ENCODE data around the gene PLPP4.
"Not testable (repeated sequence)": the region's sequence is repeated elsewhere in the genome, so short reads cannot be mapped to it uniquely, and the experiment has no call there.

Gene PLPP4

DNA sequence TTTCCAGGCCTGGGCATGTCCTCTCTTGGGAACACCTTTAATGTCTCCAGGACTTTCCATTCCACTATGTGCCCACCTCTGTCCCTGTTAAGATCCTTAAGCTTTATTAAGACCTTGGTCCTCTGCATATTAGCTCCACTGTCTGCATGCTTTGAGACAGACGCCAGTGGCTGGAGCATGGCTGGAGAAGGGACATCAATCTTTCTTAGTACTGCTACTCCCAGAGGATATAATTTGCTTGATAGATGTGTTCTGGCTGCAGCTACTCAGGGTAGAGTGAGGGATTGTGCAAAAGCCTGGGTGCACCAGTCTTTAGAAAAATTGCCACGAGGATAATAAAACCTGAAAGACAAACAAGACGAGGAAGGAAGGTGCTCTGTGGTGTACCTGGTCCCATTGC lies 42.9 kb downstream of the PLPP4 start:
- POLR2A ChIA-PET: no interaction called here
- CTCF ChIA-PET: interaction anchor here (1.2 to 1.4 kb wide), 2 partner anchors 15 to 76 kb away, joined by 3 to 6 read pairs; no protein-coding TSS in a partner anchor
- DNase-seq (ENCODE audit: extremely low spot score): no peak
- TF ChIP-seq, protein P1, sequence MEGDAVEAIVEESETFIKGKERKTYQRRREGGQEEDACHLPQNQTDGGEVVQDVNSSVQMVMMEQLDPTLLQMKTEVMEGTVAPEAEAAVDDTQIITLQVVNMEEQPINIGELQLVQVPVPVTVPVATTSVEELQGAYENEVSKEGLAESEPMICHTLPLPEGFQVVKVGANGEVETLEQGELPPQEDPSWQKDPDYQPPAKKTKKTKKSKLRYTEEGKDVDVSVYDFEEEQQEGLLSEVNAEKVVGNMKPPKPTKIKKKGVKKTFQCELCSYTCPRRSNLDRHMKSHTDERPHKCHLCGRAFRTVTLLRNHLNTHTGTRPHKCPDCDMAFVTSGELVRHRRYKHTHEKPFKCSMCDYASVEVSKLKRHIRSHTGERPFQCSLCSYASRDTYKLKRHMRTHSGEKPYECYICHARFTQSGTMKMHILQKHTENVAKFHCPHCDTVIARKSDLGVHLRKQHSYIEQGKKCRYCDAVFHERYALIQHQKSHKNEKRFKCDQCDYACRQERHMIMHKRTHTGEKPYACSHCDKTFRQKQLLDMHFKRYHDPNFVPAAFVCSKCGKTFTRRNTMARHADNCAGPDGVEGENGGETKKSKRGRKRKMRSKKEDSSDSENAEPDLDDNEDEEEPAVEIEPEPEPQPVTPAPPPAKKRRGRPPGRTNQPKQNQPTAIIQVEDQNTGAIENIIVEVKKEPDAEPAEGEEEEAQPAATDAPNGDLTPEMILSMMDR (IDR thresholded peaks at IDR 0.05; ENCODE audit: control extremely low read depth, extremely low read depth, low read depth, missing control alignments): no peak

DNA sequence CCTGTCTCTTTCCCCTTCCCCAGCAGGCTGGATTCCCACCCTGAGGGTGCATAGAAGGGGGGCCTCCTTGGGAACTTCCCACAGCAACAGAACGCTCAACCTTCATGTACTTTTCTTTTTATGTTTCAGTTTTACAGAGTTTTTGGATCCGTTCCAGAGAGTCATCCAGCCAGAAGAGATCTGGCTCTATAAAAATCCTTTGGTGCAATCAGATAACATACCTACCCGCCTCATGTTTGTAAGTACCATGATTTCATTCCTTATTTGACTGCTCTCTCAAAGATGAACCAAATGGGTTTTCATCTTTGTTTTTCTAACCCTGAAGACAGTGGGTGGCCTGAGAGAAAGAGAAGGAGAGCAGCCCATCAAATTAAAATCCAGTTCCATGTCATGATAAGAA lies 46.7 kb downstream of the PLPP4 start:
- POLR2A ChIA-PET: no interaction called here
- CTCF ChIA-PET: interaction anchor here (1.0 to 1.2 kb wide), 2 partner anchors 14 to 282 kb away, joined by 3 read pairs; no protein-coding TSS in a partner anchor
- DNase-seq (ENCODE audit: extremely low spot score): no peak
- TF ChIP-seq, protein P1 (IDR thresholded peaks at IDR 0.05; ENCODE audit: control extremely low read depth, extremely low read depth, low read depth, missing control alignments): no peak

DNA sequence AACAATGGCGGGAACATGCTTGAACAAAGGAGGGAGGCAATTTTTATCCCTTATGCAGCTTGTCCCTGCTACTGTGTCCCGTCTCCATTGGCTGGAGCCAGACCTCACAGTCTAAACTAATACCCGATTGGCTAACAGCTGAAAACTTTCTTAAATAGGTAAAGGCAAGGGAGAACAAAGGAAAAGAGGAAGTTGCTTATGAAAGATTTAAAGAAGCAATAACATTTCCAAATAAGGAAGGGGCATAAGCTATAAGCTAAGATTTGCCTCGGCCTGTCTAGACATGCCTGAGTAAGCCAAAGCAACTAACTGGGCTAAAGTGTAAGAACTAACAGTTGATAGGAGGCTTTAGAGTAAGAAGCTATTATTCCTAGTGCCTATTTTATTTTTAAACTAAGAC lies 47.2 kb downstream of the PLPP4 start:
- CTCF ChIA-PET: interaction anchor here (0.9 to 1.2 kb wide), 4 partner anchors 13 to 283 kb away, joined by 3 read pairs; no protein-coding TSS in a partner anchor
- POLR2A ChIA-PET; DNase-seq (ENCODE audit: extremely low spot score): not testable (repeated sequence)

DNA sequence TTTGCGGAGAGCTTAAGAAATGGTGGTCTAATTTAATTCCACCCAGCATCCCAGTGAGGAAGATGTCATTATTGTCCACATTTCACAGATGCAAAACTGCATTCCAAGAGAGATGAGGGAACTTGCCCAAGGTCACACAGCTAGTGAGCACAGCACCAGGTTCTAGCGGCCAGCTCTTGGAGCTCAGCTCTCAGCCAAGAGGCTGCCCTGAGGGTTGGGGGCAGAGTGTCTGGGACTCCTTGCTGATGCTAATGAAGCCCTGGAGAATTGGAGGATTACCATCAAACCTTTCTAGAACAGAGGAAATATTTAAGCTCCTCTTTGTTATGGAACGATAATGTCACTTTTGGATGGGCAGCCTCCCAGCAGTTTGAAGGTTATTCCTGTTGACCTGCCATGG lies 48.0 kb downstream of the PLPP4 start:
- CTCF ChIA-PET: interaction anchor here (0.9 to 1.2 kb wide), 4 partner anchors 13 to 283 kb away, joined by 3 read pairs; no protein-coding TSS in a partner anchor
- DNase-seq (ENCODE audit: extremely low spot score): no peak
- POLR2A ChIA-PET: no interaction called here
- TF ChIP-seq, protein P1 (IDR thresholded peaks at IDR 0.05; ENCODE audit: control extremely low read depth, extremely low read depth, low read depth, missing control alignments): no peak

DNA sequence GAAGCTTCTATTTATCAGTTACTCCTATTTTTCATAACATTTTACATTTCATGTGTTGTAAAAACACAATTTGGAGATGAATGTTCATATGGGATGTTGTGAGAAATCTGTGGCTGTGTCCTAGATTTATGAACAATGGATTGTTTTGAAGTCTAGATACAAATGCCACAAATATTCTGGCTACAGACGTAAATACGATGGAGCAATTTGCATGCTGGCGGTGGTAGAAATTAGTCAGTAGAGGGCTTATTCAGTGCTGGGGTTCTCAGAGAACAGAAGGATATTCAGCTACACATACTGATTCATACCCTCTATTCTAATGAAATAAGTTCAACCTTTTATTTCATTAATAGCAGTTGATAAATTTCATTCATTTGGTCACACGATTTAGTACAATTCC lies 48.8 kb downstream of the PLPP4 start:
- ChIA-PET CTCF (interaction anchor here (1.1 kb wide), 1 partner anchor 83 kb away, joined by 3 read pairs; no protein-coding TSS in a partner anchor), POLR2A (no interaction called here)
- DNase-seq (ENCODE audit: extremely low spot score): no peak
- TF ChIP-seq, protein P1 (IDR thresholded peaks at IDR 0.05; ENCODE audit: control extremely low read depth, extremely low read depth, low read depth, missing control alignments): no peak

DNA sequence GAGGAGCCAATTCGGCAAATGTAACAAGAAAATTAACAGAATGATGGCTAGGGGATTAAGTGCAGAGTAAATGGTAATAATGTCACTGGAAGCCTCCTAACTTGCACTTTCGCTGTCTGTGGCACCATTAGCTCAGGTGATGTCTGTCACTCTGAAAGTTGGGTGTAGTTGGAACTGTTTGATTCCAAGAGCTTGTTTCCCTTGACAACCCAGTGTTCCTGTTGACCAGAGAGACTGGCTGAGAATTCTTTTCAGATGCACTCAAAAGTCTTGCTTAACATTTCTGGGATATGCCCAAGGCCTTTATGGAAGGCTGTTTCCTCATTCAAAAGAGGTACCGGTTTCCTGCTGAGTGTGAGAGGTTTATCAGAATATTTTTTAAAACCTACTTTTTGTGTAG lies 49.6 kb downstream of the PLPP4 start:
- ChIA-PET CTCF (no interaction called here), POLR2A (no interaction called here)
- TF ChIP-seq, protein P1 (IDR thresholded peaks at IDR 0.05; ENCODE audit: control extremely low read depth, extremely low read depth, low read depth, missing control alignments): no peak
- DNase-seq (ENCODE audit: extremely low spot score): no peak

DNA sequence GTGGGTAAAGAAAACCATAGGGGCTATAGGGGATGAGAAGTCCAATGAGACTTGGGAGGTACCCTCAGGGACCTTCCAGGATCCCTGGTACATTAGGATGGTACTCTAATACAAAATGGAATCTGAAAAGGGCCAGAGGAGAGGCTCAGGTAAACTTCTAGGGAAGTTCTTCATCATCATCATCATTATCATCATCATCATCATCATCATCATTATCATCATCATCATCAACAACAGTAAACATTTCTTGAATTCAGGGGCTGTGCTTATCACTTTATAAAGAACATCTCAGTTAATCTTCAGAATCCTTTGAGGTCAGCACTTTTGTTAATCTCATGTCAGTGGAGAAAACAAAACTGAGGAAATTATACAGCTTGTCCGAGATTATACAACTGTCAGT lies 50.1 kb downstream of the PLPP4 start:
- ChIA-PET CTCF (no interaction called here), POLR2A (no interaction called here)
- DNase-seq (ENCODE audit: extremely low spot score): no peak
- TF ChIP-seq, protein P1 (IDR thresholded peaks at IDR 0.05; ENCODE audit: control extremely low read depth, extremely low read depth, low read depth, missing control alignments): no peak
